ENCODE results near the gene HNMT.

Gene HNMT

GRCh38 chr2:137927846-137928245, 36.4 kb upstream of the HNMT start:
- TF ChIP-seq POLR2AphosphoS5 (IDR thresholded peaks at IDR 0.05; ENCODE audit: low read depth, low read length) (no peak), REST (IDR thresholded peaks at IDR 0.05; ENCODE audit: insufficient read depth in 1 of 2, low read depth in 2 of 2, low read length in 2 of 2) (no peak), FOXP2 (optimal IDR thresholded peaks at IDR 0.05; ENCODE audit: borderline replicate concordance, extremely low read depth, extremely low read length, insufficient read depth) (no peak), TAF1 (IDR thresholded peaks at IDR 0.05; ENCODE audit: borderline replicate concordance, insufficient read depth, low read length) (no peak), SIN3A (IDR thresholded peaks at IDR 0.05; ENCODE audit: borderline replicate concordance, insufficient read depth, low read length) (no peak)

GRCh38 chr2:137928547-137929518, 35.4 kb upstream of the HNMT start:
- TF ChIP-seq TAF1 (IDR thresholded peaks at IDR 0.05; ENCODE audit: borderline replicate concordance, insufficient read depth, low read length) = no peak
- no peak for TF ChIP-seq FOXP2 (optimal IDR thresholded peaks at IDR 0.05; ENCODE audit: borderline replicate concordance, extremely low read depth, extremely low read length, insufficient read depth)
- TF ChIP-seq POLR2AphosphoS5 (IDR thresholded peaks at IDR 0.05; ENCODE audit: low read depth, low read length) = no peak
- TF ChIP-seq REST (IDR thresholded peaks at IDR 0.05; ENCODE audit: insufficient read depth in 1 of 2, low read depth in 2 of 2, low read length in 2 of 2) = no peak
- no peak for TF ChIP-seq SIN3A (IDR thresholded peaks at IDR 0.05; ENCODE audit: borderline replicate concordance, insufficient read depth, low read length)

GRCh38 chr2:137929519-137929916, 34.8 kb upstream of the HNMT start:
- TF ChIP-seq POLR2AphosphoS5 (IDR thresholded peaks at IDR 0.05; ENCODE audit: low read depth, low read length) (no peak), SIN3A (IDR thresholded peaks at IDR 0.05; ENCODE audit: borderline replicate concordance, insufficient read depth, low read length) (no peak), REST (IDR thresholded peaks at IDR 0.05; ENCODE audit: insufficient read depth in 1 of 2, low read depth in 2 of 2, low read length in 2 of 2) (no peak), FOXP2 (optimal IDR thresholded peaks at IDR 0.05; ENCODE audit: borderline replicate concordance, extremely low read depth, extremely low read length, insufficient read depth) (no peak), TAF1 (IDR thresholded peaks at IDR 0.05; ENCODE audit: borderline replicate concordance, insufficient read depth, low read length) (no peak)

GRCh38 chr2:137930146-137930545, 34.1 kb upstream of the HNMT start:
- no peak for TF ChIP-seq POLR2AphosphoS5 (IDR thresholded peaks at IDR 0.05; ENCODE audit: low read depth, low read length)
- no peak for TF ChIP-seq FOXP2 (optimal IDR thresholded peaks at IDR 0.05; ENCODE audit: borderline replicate concordance, extremely low read depth, extremely low read length, insufficient read depth)
- TF ChIP-seq REST (IDR thresholded peaks at IDR 0.05; ENCODE audit: insufficient read depth in 1 of 2, low read depth in 2 of 2, low read length in 2 of 2) = no peak
- TF ChIP-seq TAF1 (IDR thresholded peaks at IDR 0.05; ENCODE audit: borderline replicate concordance, insufficient read depth, low read length) = no peak
- no peak for TF ChIP-seq SIN3A (IDR thresholded peaks at IDR 0.05; ENCODE audit: borderline replicate concordance, insufficient read depth, low read length)
